ENCODE data around the gene RTL10.

GRCh38 chr22:19836512-19836911 lies 18.2 kb downstream of the RTL10 start:
- TF ChIP-seq POLR2AphosphoS5 (IDR thresholded peaks at IDR 0.05; ENCODE audit: low read depth, low read length) (no peak), REST (IDR thresholded peaks at IDR 0.05; ENCODE audit: insufficient read depth in 1 of 2, low read depth in 2 of 2, low read length in 2 of 2) (no peak)
